Stimulated activated CD4-positive, alpha-beta T cell treated with anti-CD3 and anti-CD28 coated beads, Interleukin-4, amount 100 ng/mL, for 1 hour (primary cell): ENCODE data around the gene MXRA7.

Experiments
- DNase-seq: peaks from one replicate; pipeline ENCODE4 v3.0.0-alpha.2; 2020

MXRA7 gene

DNA sequence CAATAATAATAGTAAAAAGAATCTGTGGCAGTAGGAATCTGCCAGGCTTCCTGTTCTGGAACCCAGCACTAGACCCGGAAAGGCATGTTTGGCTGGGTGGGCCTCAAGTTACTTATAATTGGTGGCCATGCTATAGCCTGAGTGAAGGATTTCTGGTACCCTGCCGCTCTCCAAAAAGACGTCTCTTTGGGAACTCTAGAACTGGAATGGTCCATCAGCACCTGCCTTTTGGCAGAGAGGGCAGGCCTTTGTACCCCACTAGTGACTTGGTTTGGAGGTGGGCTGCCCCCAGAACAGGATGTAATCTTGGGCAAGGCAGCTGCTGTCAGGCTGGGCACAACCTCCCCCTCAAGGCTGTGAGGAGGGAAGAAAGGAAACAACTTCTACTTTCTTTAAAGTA is 37.9 kb downstream of the MXRA7 start:
- DNase-seq: no peak

DNA sequence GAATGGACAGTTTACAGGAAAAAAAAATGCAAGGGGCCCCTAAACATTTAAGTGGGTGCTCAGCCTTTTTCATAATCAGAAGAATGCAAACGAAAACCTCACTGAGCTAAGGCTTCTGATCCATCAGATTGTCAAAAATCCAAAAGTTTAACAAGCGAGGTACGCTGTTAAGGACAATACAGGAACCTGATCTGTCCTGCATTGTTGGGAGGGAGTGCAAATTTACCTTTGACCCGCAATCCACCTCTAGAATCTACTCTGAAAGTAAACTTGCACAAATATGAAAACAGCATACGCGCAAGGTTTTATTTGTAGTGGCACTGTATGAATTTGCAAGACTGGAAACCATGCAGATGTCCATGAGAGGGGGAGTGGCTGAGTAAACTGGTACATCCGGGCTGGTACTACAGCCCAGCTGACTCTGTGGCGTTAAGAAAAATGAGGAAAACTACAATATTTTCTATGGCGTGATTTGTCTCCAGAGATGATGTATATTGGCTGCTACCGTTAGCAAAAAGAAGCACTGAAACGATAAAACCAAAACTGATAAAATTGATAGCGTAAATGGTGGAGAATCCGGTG is 38.4 kb downstream of the MXRA7 start:
- DNase-seq: no peak

GRCh38 chr17:76671912-76672262 is 38.9 kb downstream of the MXRA7 start:
- DNase-seq: no peak

- peak; percentile 99 for DNase-seq
These were observed 39.4 kb downstream of the MXRA7 start for GRCh38 chr17:76671123-76671911.

GRCh38 chr17:76670718-76671122 is 40.0 kb downstream of the MXRA7 start:
- no peak for DNase-seq

- DNase-seq: no peak
These were observed 40.6 kb downstream of the MXRA7 start for GRCh38 chr17:76670020-76670717.

GRCh38 chr17:76667786-76668453 is 42.8 kb downstream of the MXRA7 start:
- no peak for DNase-seq

DNA sequence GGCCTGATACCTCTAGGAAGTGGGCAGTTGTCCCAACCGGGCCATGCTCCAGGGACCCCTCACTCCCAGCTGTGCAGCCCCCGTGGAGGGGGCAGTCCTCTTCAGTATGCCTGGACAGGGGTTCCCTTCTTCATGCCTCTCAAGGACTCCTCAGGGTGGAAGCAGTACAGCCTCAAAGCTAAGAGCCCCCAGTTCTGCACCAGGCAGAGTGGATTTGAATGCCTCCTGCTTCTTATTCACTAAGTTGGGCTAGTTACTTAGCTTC is 43.3 kb downstream of the MXRA7 start:
- DNase-seq: no peak

DNA sequence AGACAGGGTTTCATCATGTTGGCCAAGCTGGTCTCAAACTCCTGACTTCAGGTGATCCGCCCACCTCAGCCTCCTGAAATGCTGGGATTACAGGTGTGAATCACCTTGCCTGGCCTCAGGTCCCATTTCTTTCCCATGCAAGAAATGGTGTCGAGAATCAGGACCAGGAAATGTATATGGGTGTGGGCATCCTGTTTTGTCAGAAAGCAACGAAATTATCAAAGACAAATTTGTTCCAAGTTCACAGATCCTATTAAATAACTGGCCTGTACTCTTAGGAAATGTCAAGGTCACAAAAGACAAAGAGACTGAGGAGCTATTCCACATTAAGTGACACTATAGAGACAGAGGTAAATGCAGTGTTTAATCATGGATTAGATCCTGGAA is 50.1 kb downstream of the MXRA7 start:
- DNase-seq: no peak

DNA sequence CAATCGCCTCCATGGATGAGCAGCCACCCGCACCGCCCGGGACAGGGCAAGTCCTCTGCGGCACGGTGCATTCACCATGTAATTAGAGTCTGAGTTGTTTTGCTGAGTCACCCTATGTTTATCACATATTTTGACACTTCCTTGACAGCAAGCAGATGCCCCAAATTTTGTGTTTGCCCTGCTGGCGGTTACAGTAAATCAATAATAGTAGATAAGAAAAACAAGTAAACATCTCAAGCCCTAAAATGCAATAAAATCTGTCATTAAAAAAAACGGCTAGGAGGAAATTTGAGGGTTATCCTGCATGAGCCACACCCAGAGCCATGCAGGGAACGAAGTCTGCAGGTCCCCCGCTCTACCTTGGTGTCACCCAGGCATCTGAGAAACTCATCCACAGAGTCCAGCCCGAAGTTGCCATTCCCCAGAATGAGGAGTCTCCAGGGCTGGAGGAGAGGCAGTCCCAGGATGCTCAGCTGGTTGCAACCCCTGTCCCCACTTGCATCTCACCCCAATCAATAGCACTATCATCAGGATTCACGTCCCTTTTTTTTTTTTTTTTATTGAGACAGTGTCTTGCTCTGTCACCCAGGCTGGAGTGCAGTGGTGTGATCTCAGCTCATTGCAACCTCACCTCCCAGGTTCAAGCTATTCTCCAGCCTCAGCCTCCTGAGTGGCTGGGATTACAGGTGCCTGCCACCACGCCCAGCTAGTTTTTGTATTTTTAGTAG is 50.7 kb downstream of the MXRA7 start:
- peak; percentile 8 for DNase-seq

DNA sequence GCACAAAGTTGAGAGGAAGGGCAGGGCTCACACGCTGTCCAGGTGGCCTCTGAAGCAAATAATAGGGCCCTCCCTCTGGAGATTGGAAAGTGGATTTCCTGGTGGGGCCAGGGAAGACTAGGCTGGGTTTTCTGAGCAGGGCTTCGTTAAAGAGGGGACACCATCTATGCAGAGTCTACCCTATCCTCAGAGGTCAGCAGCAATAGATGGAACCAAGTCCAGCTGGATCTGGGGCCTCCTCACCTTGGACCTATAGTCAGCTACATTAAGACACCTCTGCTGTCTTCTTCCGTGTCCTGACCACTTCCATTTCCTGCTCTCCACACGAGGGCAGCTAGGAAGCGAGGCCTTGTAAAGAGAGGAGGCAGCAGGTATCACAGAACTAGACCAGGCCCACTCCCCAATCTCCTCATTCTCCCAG is 52.5 kb downstream of the MXRA7 start:
- no peak for DNase-seq

DNA sequence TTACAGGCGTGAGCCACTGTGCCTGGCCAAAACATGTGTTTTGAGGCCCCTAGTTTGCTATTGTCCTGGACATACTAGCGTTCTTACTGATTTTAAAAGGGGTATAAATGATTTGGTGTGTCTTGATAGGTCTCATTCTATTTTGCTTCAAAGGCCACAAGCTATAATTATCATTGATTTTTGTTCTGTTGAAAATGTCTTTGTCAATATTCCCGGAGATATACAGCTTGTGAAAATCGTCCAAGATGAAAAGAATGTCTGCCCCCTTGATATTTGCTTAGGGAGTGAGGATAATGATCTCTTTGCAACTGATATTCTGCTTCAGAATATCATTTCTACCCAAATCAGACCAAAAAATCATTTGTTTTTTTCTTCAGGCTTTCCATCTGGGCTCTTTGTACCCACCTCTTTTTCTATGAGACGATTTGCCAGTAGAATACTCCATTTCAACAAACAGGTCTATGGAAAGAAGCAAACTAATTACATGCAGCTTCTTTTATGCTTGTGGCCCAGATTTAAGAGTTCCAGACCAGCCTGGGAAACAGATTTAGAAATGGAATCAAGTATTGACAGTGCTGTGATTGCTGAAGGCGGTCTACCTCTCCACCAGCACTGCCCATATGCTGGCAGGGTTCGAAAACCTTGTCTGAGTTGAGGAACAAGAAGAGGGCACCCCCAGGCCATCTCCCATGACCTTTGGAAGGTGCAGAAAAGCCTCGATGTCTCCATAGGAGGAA is 53.1 kb downstream of the MXRA7 start:
- DNase-seq: no peak

- DNase-seq: no peak
These were observed 56.4 kb downstream of the MXRA7 start for GRCh38 chr17:76654408-76654807.

- DNase-seq: no peak
These were observed 60.3 kb downstream of the MXRA7 start for GRCh38 chr17:76650504-76650903.

- DNase-seq: no peak
These were observed 64.1 kb downstream of the MXRA7 start for GRCh38 chr17:76646712-76647111.

- no peak for DNase-seq
These were observed 65.3 kb downstream of the MXRA7 start for GRCh38 chr17:76645481-76645880.

DNA sequence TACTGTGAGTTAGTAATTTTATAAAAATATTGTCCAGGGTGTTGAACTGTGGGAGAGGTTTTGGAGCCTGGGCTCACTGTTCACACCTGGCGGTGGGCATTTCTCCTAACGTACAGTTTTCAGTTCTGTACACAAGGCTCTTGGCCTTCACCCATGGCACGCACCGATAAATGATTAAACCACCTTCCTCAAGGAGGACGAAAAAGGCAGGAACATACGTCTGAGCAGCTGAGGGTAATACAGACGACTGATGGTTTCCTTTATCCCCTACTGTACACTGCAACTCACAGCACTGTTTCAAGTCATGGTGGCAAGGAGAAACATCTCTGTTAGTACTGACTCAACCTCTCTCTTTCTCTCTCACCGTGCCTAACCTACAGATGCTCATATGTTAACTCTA is 65.8 kb downstream of the MXRA7 start:
- DNase-seq: no peak

- DNase-seq: peak; percentile 7
These were observed 67.1 kb downstream of the MXRA7 start, which contains the start of gene ST6GALNAC1 for GRCh38 chr17:76643553-76644148. ST6GALNAC1 (minus strand) TSS chr17:76643757; CDS start chr17:76643638, 119 bp downstream.

GRCh38 chr17:76642994-76643393 is 67.8 kb downstream of the MXRA7 start:
- no peak for DNase-seq

GRCh38 chr17:76642032-76642561 is 68.7 kb downstream of the MXRA7 start:
- no peak for DNase-seq

DNA sequence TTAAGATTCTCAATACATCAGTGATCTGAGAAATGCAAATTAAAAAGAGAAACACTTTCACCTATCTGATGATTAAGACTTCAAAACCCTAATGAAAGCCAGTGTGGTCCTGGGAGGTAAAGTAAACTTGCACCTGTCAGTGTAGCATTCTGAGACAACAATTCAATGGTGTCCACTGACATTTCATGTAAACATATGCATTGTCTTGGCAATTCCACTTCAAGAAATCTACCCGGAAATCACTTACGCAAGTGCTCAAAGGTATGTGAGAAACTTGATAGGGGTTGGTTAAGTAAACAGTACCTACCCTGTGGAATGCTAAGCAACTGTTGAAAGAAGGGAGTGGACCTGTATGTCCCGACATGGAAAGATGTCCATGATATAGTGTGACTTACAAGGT is 69.3 kb downstream of the MXRA7 start:
- DNase-seq: no peak
